Activated CD4-positive, alpha-beta T cell treated with anti-CD3 and anti-CD28 coated beads, Interleukin-2, Interleukin-4, amounts not matched to agents 100 ng/mL and 50 ng/mL, durations not matched to agents 16 hours and 8 hours (primary cell): ENCODE measurements around the gene FAM171A2.
"Not testable (repeated sequence)": the region's sequence is repeated elsewhere in the genome, so short reads cannot be mapped to it uniquely, and the experiment has no call there.

Experiments used
- DNase-seq: peaks from one replicate; pipeline ENCODE4 v3.0.0-alpha.2; 2020; ENCODE audit warnings: low spot score

FAM171A2 gene

DNA sequence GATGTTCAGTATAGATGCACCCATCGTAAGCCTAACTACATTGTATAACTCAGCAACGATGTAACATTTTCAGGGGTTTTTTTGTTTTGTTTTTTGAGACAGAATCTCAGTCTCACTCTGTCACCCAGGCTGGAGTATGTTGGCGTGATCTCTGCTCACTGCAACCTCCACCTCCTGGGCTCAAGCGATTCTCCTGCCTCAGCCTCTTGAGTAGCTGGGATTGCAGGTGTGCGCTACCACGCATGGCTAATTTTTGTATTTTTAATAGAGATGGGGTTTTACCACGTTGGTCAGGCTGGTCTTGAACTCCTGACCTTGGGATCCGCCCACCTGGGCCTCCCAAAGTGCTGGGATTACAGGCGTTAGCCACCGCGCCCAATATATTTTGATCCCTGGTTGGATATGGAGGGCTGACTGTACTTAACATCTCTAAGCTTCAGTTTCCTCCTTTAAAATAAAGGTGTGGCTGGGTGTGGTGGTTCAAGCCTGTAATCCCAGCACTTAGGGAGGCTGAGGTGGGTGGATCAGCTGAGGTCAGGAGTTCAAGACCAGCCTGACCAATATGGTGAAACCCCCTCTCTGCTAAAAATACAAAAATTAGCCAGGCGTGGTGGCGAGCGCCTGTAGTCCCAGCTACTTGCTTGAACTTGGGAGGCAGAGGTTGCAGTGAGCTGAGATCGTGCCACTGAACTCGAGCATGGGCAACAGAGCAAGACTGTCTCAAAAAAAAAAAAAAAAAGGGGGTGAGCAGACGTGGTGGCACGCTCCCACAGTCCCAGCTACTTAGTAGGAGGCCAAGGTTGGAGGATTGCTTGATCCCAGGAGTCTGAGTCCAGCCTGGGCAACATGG is 16.2 kb downstream of the FAM171A2 start:
- not testable (repeated sequence) for DNase-seq

DNA sequence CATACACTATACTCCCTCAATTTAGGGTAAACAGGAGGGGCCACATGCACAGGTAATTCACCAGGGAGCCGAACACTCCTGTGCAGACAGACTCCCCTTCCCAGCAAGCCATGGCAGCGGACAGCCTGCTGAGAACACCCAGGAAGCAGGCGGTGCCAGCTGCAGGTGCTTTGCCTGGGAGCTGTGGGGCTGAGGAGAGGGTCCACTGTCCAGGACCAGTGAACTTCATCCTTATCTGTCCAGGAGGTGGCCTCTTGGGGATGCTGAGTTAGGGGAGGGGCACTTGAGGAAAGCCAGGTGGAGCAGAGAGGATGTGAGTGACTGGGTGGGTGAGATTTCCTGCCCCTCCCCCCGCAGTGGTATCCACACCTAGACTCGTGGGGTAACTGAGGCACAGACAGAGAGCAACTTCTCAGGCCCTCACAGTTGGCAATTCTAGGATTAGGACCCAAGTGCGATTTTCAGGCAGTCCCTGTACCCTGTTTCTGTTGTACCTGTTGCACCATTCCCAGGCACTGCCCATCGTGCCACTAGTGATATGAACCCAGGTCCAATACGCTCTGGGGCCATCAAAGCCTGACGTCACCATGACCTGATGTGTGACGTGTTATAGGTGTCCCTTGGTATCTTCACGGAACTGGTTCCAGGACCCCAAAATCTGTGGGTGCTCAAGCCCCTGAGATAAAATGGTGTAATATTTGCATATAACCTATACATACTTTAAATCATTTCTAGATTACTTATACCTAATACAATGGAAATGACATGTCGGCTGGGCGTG is 17.4 kb downstream of the FAM171A2 start:
- no peak for DNase-seq

DNA sequence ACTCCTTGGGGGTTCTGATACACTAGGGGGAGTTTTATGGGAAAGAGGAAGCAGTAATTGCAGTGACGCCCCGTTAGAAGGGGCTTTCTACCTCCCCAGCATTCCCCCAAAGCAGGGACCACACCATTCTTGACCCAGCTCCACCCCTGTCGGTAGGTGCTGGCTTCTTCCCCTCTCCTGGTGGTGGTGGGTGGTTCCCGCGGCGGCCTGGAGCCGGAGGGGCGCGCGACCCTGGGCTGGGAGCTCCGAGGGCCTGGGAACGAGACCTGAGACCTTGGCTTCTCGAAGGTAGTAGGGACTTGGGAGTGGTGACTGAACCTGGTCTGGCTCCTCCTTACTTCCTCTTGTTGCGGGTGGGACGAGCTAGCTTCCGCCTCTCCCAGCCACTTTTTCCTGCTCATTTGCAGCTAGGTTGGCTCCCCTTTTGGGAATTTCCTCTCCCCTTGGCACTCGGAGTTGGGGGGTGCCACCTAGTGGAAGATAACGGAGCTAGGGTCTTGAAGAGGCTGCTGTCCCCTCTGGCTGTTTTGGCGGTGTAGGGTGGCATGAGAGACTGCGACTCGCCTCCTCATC is 18.1 kb downstream of the FAM171A2 start:
- DNase-seq, result peak; percentile 34

DNA sequence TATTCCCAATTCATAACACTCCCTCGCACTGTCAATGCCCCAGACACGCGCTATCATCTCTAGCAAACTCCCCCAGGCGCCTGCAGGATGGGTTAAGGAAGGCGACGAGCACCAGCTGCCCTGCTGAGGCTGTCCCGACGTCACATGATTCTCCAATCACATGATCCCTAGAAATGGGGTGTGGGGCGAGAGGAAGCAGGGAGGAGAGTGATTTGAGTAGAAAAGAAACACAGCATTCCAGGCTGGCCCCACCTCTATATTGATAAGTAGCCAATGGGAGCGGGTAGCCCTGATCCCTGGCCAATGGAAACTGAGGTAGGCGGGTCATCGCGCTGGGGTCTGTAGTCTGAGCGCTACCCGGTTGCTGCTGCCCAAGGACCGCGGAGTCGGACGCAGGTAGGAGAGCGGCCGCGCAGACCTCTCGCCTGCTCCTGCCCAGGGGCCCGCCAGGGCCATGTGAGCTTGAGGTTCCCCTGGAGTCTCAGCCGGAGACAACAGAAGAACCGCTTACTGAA is 18.7 kb downstream of the FAM171A2 start, which contains the start of gene GRN:
Gene GRN, plus strand, starts transcription at position 364 of the 515 bp plus-strand sequence. CDS start 3,863 bp downstream, outside the sequence.
- peak; percentile 91 for DNase-seq

DNA sequence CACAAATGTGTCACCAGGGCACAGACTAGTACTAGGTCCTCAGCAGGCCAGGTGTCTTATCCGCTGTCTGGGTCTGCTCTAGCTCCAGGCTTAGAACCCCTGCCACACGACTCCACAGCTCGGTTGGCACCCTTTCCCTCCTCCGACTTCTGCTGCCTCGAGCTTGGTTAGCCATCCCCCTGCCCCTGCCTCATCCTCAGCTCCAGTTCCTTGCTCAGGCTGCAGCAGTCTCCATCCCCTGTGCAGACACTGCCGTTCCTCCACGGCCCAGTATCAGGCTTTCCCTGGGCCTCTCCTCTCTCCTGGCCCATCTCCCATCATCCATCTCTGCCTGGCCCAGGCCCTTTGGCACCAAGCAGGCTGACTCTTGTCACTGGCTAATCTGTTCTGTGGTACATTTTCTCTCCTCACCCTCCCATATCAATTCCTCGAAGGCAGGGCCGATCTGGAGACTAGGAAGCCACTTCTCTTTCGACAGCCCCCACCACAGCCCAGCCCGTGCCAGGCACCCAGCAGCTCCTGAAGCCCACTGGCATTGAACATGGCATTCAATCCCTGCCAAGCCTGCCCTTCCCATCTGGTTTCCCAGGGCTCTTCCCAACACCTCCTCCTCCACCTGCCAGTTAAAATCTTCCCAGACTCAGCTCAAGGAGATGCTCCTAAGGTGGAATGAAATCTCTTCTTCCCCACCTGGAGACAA is 20.0 kb downstream of the FAM171A2 start:
- DNase-seq, result no peak

DNA sequence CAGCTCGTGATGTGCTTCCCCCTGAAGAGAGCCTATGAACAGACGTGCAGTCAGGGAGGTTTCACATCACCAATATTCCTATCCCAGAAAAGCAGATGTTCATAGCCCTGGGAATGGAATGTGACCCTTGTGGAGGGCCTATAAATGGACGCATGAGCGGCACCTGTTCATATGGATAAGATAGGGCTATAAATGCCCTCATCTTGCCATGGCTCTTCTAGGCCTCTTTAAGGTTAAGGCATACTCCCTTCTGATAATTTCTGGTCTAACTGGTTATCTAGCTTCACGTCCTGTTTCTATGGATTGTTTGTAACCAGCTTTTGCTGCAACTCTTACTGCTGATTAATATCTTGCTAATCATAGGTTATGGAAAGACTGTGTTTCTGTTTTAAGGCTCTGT is 23.1 kb downstream of the FAM171A2 start:
- not testable (repeated sequence) for DNase-seq

DNA sequence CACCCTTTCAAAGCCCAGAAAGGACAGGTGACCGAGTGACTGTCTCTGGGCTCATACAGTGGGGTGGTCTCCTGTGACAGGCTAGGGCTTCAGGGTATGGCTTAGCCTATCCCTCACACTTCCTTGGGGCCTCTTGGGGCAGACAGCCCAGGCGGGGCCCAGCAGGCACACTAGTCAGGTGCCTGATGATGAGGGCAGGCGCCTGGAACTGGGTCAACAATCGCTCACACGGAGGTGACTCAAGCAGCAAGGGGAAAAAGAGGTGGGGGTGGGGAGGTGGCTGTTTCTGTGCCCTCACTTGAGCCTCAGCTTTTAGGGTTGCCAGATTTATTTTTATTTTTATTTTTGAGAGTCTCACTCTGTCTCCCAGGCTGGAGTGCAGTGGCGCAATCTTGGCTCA is 25.0 kb downstream of the FAM171A2 start:
- no peak for DNase-seq

DNA sequence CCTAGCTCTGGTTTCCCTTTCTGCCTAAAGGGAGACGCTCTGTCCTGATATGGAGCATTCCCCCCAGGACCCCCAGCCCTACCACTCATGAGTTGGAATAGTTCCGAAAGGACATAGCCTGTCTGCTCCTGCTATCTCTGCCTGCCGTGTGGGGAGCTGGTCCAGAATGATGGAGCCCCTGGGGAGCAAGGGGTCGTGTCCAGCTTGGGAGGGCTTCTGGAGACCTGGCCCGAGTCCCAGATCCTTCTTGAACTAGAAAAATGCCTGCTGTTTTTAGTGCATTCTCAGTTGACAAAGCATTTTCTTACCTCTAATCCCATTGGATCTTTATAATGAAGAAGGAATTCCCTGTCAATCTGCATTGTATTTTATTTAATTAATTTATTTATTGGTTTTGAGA is 27.7 kb downstream of the FAM171A2 start:
- DNase-seq, result no peak

DNA sequence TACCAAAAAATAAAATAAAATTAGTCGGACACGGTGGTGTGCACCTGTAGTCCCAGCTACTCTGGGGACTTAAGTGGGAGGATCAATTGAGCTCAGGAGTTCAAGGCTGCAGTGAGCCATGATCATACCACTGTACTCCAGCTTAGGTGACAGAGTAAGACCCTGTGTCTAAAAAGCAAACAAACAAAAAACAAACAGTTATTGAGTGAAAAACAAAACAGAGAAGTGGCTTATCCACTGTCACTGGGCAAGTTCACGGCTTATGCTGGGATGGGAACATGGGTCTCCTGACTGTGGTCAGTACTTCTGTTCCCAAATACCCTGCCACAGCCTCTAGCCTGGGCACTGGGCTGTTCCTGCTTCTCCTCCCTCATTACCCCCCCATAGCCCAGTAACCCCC is 28.1 kb downstream of the FAM171A2 start:
- DNase-seq, result no peak

DNA sequence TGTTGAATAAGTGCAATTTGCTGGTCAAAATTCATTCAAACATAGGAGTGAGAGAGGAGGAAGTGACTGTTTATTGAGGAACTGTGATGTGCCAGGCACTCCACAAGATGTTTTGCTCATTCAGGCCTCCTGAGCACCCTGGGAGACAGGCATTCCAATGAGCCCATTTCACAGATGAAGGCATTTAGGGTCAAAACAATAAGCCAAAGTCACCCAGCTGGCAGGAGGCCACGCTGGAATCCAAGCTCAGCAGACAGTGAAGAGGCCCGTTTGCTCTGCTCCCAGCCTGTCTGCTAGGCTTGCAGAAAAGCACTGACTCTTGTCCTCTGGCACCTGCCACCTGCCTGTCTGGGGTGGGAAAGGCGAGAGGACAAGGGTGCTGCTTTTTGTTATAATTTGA is 28.9 kb downstream of the FAM171A2 start:
- no peak for DNase-seq

DNA sequence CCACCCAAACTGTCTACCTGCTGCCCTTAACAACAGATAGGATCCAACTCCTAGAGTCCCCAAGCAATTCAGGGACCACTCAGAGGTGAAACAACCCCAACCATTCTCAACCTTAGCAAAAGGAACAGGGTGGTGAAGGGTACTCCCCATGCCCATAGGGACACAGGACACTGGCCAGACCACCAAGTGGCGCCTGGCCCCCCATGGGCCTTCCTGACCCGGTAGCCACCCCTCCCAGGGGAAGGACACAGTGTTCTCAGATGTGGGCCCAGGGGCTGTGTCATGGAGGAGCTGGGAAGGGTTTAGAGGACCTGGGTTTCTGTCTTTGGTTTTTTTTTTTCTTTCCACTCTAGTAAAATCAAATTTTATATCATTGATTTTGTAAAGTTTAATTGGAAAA is 29.3 kb downstream of the FAM171A2 start:
- no peak for DNase-seq

DNA sequence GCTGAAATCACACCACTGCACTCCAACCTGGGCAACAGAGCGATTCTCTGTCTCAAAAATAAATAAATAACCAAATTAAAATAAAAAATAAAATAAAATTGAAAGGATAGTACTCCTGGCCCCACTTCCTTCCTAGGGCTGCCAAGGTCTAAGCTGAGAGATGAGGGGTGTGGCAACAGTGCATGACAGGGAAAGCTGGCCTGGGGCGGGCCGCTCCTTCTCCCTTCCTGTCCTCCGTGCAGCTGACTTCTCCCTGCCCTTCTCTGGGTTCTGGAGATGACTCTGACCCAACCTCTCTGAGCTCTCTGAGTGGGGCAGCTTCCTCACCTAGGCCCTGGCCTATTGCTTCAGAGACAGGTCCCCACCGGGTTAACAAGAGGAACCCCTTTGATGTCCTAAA is 30.3 kb downstream of the FAM171A2 start:
- DNase-seq, result no peak

DNA sequence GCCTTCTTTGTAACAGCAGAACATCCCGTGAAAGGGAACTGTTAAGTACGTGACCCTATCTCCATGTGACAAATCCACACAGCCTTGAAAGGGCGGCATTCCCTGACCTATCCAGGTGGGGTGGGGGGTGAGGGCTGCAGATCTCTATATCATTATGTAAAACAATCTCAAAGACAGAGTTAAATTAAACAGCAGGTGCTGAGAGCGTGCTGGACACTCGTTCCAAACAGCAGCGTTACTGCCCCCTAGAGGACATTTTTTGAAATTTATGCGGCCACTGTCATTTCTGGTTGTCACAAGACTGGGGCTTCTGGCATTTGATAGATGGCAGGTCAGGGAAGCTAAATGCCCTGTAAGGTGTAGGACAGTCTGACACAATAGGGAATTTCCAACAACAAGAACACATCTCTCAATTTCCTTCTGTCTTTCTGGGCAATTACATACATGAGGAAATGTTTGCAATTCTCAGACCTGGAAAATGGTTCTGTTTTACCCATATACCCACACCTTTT is 32.3 kb downstream of the FAM171A2 start:
- DNase-seq, result peak; percentile 89

DNA sequence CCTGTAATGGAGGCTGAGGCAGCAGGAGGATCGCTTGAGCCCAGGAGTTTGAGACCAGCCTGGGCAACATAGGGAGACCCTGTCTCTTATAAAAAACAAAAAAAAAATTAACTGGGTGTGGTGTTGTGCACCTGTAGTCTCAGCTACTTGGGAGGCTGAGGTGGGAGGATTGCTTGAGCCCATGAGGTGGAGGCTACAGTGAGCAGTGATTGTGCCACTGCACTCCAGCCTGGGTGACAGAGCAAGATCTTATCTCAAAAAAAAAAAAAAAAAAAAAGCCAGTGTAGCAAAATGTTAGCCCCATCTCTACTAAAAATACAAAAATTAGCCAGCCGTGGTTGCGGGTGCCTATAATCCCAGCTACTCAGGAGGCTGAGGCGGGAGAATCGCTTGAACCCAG is 33.4 kb downstream of the FAM171A2 start:
- DNase-seq, result not testable (repeated sequence)

DNA sequence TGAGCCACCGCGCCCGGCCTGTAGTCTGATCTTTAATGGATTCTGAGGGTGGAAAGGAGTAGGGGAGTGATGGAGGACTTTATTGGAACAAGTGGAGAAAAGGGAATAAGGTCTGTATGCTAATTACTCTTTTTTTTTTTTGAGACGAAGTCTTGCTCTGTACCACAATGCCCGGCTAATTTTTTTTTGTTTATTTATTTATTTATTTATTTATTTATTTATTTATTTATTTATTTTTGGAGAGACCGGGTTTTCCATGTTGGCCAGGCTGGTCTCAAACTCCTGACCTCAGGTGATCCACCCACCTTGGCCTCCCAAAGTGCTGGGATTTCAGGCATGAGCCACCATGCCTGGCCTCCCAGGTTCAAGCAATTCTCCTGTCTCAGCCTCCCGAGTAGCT is 34.1 kb downstream of the FAM171A2 start:
- DNase-seq, result not testable (repeated sequence)

DNA sequence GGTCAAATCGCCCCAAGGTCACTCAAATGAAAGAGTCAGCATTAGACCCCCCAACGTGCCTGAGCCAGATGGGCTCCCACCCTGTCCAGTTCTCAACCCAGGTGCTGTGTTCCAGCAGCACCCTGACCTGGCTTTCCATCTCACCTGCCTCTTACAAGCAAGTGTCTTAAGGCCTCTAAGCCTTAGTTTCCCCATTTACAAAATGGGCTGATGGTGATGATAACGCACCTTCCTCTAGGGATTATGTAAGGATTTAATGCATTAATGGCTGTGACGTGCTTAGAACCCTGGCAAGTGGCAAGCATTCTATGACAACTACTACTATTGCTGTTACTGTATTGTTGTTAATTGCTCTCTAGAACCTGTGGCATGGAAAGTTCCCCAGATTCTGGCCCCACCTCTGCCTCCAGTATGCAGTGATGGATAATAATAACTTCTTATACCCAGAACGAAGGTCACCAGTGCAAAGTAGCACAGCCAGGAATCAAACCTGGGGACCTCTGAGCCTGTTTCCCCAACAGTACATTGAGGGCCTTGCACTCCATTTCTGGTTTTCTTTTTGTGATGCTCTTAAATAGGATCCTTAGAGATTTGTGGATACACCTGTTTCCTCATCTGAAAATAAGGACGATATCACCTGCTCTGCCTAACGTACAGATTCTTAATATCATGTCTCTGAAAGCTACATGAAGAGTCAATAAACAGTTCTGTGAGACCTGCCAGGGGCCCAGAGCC is 35.8 kb downstream of the FAM171A2 start:
- no peak for DNase-seq

DNA sequence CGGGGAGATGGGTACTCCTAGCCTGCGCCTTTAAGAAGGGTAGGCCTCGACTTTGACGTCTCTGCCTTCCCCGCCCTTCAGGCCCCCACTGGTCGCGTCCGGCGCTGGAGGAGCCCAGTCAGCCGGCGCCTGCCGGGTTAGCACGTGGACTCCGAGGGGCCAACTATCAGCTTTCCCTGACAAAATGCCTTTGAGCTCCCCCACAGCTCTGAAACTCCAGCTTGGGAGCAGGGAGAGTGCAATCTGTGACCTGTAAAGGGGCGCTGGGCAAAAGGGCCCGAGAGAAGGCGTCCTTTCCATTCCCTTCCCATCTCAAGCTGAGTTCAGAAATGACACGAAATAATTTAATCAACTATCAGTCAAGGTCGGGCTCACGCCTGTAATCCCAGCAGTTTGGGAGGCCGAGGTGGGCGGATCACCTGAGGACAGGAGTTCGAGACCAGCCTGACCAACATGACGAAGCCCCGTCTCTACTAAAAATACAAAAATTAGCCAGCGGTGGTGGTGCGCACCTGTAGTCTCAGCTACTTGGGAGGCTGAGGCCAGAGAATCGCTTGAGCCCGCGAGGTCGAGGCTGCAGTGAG is 36.7 kb downstream of the FAM171A2 start:
- DNase-seq, result peak; percentile 94

DNA sequence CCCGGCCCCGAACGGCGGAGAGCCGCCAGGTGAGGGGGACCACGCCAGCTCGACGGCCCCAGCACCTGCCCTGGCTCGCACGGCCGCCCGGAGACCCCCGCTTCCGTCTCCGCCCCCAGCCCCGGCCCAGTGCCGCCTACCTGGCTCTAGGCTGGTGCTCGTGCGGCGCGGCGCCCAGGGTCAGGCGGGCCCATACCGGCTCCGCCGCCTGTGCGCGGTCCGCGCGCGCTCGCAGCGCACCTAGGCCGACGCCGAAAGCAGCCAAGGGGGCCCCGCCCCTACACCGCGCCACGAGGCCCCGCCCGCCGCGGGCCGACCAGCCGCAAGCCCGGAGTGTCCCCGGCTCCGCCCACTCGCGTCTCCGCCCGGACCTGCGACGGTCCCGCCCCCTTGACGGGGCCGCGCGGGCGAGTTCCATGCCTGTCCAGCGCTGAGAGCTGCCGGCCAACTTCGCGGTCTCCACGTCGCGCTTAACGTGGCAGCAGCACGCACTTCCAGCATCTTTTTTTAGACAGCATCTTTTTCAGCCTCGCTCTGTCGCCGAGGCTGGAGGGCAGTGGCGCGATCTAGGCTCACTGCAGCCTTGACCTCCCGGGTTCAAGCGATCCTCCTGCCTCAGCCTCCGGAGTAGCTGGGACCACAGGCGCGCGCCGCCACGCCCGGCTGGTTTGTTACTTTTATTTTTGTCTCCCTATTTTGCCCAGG is 38.9 kb downstream of the FAM171A2 start, which contains the start of gene SLC25A39:
Gene SLC25A39, minus strand, starts transcription at position 253 of the 705 bp plus-strand sequence. CDS start 1,261 bp downstream, outside the sequence.
- DNase-seq, result peak; percentile 95

DNA sequence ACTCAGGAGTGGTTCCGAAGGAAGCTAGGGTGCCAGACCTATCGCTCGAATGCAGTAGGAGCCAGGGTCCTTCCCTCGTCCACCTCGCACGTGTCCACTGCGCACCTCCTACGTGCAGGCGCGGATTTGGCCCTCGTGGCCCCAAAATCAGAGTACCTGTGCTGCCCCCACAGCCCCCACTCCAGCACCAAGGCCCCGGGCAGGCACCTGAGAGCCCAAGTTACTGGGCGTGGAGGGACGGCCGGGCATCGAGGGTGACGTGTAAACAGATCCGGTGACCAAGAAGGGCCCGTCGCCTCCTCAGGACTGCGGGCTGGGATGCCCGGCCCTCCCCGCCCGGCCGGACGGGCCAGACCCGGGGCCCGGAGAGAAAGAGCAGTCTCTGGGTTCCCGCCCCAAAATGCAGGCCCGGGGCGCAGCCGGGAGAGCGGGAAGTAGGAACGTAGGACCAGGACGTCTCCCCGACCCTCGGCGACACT is 39.5 kb downstream of the FAM171A2 start:
- DNase-seq, result no peak
